ENCODE results near the gene SEPTIN10.

The SEPTIN10 gene

DNA sequence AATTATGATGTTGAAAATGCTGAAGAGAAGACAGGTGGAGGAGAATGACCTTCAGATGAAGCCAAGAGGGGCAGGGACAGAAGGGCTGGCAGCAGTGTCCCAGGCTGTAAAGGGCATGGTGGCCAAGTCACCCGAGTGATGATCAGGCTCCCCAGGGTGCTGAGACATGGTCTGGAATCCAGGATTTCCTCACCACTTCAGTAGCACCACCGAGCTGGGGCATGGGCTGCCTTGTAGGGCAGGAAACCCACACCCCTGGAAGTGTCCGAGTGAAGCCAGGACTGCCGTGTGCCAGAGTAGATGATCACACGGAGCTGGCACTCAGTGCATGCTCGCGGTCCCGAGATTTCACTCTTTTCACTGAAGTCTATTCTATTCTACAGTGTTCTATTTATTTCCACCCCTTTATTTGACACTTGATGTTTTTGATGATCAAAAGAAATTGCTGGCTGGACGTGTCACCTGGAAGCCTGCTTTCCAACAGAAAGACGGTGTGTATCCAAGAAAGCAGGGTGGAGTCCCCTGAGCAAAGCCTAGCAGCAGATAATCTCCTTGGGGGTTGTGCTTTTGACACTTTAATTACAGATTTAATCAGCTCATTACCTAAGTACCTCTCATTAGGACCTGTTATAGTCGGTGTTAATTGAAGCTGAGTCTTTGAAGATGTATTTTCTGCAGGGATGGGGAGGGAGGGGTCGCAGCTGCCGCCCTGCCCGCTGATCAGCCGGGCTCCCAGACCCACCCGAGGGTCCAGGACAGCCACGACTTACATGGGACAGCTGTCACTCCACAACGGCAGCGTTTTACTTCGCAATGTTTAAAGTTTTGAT lies 92.3 kb downstream of the SEPTIN10 start:
- no peak for DNase-seq (ENCODE audit: low spot score)

GRCh38 chr2:109519513-109519912 lies 94.3 kb downstream of the SEPTIN10 start:
- DNase-seq (ENCODE audit: low spot score), result no peak

DNA sequence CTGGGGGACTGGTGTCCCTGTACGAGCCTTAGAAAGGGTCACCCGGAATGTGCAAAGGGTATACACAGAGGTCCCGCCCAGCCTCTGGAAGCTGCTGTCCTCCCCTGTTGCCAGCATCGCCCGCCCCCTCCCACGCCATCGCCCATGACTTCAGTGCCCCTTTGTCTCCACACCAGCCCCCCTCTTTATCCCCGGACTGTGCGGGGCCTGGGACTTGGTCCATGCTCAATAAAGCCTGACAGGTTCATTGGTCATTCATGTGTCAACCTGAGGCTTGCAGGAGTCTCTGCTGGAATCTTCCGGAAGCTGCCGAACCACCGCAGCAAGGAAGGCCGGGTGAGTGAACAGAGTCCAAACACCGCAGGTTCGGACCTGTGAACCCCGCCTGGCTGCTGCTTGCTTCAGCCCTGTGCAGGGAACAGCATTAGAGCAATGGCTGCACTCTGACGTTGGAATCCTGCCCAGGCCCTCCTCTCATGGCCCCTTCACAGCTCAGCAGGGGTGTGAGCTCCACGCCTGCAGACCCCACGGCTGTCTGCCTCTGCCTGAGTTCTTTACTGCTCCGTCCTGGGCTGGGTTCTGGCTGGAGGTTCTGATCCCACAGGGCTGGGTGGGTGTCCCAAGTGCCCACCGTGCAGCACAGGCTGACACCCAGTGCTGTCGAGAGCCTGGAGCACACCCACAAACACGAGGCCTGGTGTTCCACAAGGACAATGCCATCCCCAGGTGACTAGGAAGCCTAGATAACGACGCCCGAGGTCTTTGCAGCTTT lies 96.5 kb downstream of the SEPTIN10 start:
- DNase-seq (ENCODE audit: low spot score), result no peak

- no peak for DNase-seq (ENCODE audit: low spot score)
These were observed 97.2 kb downstream of the SEPTIN10 start for GRCh38 chr2:109516445-109517117.

GRCh38 chr2:109514857-109515256 lies 98.9 kb downstream of the SEPTIN10 start:
- DNase-seq (ENCODE audit: low spot score), result no peak

- no peak for DNase-seq (ENCODE audit: low spot score)
These were observed 99.8 kb downstream of the SEPTIN10 start for GRCh38 chr2:109513749-109514588.

DNA sequence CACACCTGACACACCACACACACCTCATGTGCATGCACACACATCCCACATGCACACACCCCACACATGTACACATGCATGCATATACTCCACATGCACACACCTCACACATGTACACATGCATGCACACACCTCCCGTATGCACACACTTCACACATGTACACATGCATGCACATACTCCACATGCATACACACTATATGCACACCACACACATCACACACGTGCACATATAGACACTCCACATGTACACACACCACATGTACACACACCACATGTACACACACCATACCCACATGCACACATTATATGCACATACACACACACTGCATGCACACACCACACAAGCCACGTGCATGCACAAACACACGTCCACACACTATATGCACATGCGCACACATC lies 100.5 kb downstream of the SEPTIN10 start:
- no peak for DNase-seq (ENCODE audit: low spot score)

- no peak for DNase-seq (ENCODE audit: low spot score)
These were observed 101.7 kb downstream of the SEPTIN10 start for GRCh38 chr2:109512076-109512475.

GRCh38 chr2:109511168-109511567 lies 102.6 kb downstream of the SEPTIN10 start:
- no peak for DNase-seq (ENCODE audit: low spot score)

DNA sequence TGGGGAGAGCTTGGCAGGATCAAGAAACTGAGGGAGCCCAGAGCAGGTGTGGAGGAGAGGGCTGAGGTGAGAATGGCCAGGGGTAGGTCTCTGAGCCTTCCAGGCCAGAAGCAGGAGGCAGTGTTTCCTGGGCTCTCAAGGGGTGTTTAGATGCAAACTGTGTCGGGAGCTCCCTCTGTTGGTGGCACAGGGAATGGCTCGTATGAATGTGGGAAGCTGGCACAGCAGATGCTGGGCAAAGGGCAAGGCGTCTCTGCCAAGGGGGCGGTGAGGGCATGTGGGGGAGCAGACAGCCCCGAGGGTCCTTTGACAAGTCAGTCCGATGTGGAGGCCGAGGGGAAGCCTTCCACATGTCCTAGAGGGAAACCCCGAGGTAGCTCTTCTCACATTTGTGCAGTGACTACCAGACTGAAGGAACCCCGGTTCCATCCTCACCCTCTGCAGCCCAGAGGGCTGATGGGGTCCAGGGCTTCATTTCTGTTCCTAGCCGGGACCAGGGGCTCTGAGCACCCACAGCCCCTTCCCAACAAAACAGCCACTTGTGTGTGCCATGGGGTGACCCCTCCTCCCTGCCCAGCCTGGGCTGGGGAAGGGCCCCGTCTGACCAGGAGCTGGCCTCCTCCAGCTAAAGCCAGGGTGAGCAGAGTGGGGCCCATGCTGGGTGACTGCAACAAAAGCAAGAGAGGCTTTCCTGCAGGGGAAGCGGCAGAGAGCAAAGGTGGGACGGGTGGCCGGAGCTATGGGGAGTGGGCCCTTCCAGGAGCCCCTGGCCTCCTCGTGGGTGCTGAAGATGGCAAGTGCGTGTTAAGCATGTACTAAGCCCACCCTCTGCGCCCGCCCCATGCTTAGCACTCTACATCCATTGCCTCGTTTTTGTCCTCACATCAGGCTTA lies 103.4 kb downstream of the SEPTIN10 start:
- peak; percentile 39 for DNase-seq (ENCODE audit: low spot score)

GRCh38 chr2:109508556-109508955 lies 105.2 kb downstream of the SEPTIN10 start:
- DNase-seq (ENCODE audit: low spot score), result no peak

- DNase-seq (ENCODE audit: low spot score), result no peak
These were observed 105.9 kb downstream of the SEPTIN10 start for GRCh38 chr2:109507828-109508227.

GRCh38 chr2:109507217-109507616 lies 106.5 kb downstream of the SEPTIN10 start:
- DNase-seq (ENCODE audit: low spot score), result peak; percentile 20

DNA sequence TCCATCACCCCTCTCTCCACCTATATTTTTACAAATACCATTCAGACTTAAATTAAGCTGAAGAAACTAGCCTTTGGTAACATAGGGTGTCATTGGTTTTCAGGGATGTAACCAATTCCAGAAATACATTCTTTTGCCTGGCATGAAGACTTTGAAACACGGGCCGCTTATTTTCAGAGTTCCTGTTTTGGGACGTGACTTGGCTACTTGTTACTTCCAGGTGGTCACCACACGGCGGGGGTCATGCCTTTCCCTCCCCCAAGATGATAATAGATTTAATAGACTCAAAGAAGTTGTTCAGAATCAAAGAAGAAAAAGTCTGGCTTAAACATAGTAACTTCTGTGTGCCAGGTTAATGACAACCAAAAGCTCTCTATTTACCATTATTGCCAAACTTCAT lies 110.6 kb downstream of the SEPTIN10 start:
- DNase-seq (ENCODE audit: low spot score), result no peak

DNA sequence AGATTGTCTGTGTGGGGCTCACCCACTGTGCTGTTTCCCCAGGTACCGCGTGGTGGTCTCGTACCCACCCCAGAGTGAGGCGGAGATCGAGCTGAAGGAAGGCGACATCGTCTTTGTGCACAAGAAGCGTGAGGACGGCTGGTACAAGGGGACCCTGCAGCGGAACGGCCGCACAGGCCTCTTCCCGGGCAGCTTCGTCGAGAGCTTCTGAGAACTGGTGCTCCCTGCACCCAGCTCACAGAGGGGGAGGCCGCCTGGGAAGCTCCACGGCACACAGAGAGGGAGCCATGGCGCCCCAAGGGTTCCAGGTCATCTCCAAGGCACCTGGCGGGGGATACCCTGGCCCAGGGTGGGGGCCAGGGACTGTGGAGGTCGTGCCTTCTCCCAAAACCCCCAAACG lies 112.3 kb downstream of the SEPTIN10 start:
- no peak for DNase-seq (ENCODE audit: low spot score)

DNA sequence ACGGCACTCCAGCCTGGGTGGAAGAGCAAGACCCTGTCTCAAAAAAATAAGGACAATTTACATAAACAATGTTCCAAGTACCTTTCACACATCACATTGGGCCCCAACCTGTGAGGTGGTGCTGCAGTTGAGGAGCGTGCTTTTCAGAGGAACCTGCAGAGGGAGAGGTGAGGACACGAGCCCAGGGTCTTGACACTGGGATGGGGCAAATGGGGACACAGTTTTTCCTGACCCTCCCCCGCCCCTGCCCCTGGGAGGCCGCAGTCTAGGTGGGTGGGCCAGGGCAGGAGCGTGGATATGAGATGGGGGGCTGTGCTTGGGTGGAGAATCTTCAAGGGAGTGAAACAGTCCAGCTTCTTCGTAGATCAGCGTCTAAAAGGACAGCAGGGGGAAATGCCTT lies 112.9 kb downstream of the SEPTIN10 start:
- no peak for DNase-seq (ENCODE audit: low spot score)

- DNase-seq (ENCODE audit: low spot score), result no peak
These were observed 114.2 kb downstream of the SEPTIN10 start for GRCh38 chr2:109499566-109499965.

DNA sequence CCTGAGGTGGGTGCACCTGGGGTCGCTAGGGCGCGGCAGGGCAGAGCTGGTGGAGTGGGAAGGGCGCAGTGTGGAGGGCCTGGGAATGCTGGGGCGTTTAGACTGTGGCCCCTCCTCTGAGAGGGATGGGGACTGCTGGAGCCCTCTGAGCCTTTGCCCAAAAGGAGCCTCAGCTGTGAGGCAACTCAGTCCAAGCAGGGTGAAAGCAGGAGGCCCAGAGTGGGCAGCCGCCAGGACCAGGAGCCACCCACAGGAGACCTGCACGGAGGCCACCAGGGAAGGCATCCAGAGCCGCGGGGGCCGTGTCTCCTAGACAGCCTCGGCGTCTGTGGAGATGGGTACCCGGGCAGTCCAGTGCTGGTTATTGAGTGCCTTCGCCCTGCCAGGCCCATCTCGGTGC lies 114.9 kb downstream of the SEPTIN10 start:
- DNase-seq (ENCODE audit: low spot score), result no peak

DNA sequence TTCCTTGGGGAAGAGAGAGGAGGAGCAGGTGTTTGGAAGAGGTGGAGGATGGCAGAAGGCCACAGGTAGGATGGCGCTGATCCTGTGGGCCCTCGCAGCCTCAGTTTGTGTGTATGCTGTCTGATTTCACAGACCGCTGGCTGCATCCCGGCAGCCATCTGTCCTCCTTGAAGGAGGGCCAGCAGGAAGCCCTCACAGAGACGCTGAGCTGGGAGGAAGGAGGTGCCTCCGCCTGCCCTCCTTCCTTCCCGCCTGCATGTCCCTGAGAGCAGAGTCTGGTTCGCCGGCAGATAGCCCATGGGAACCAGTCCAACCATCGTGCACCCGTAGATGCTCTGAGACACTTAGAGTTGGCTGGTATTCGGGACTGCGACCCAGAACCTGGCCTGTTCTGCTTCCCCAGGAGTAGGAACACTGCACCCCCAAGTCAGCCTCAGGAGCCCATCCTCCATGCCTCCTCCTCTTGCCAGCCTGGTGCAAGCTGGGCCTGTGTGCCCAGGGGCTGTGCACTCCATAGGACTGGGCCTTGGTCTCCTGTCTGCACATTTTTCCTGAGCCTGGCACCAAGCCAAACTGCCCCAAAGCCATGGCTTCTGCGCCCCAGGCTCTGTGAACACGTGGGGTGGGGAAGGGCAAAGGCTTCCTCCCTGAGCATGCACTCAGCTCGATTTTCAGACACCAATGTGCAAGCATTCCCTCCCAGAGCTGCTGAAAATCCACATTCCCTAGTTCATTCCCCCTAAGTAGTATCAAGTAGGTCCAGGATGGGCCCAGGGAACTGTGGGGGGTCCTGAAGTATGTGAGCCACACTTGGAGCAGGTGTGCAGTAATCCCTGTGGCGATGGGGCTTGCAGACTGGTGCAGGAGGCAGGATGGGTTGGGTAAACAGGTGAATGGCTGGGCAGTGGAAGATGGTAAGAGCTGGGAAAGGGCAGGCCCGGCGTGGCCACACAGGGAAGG lies 115.6 kb downstream of the SEPTIN10 start:
- DNase-seq (ENCODE audit: low spot score), result no peak

DNA sequence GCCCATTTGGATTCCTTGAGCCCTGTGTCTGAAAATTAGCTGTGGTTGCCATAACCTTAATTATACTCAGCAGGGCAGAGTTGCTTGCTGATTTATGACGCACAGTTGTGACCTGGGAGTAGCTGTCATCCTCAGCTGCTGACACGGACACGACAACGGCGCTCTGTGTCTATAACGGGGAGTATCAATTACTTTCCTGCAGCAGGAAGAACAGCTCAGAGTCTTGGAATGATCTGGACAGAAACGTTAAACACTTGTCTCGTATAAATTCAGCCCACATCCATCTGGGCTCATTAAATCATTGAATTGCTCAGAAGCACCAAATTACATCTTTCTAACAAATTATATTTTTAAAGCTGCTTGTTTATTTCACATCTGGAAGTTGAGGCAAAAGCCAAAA lies 116.3 kb downstream of the SEPTIN10 start:
- DNase-seq (ENCODE audit: low spot score), result no peak
